Fibroblast of lung (primary cell): ENCODE data around the gene SYNDIG1.

ENCODE experiments used
- EZH2 ChIP-seq: IDR thresholded peaks from 2 replicates; pipeline ENCODE4 v1.5.1; 2012; ENCODE audit warnings: low read length, control low read depth, mild to moderate bottlenecking; ENCODE audit errors: missing control alignments
- TF ChIP-seq, protein P1 (sequence below), 2 donors: IDR thresholded peaks in 1 of 2; conservative IDR thresholded peaks in 1 of 2; 1 replicate in 1 of 2; 2 replicates in 1 of 2; pipeline ENCODE4 v1.5.1; 2011 to 2012; ENCODE audit warnings: low read length in 2 of 2, control low read depth in 1 of 2, inconsistent platforms in 1 of 2, low read depth in 1 of 2, mild to moderate bottlenecking in 1 of 2

DNA sequence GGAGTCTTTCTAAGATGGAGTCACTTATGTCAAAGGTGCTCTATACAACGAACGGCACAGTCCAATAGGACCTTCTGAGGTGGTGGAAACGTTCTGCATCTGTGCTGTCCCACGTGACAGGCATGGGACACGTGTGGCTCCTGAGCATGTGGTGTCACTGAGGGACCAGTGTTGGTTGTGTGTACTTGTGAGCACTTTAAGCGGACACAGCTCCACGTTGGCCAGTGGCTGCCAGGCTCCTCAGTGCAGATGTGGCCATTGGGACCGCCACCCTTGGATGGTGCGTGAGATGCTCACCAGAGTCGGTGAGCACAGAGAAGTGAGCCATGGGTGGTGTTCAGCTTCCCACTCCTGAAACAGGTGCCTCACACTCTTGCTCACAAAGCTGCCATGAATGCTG, 110.0 kb downstream of the SYNDIG1 start:
- TF ChIP-seq, protein P1, sequence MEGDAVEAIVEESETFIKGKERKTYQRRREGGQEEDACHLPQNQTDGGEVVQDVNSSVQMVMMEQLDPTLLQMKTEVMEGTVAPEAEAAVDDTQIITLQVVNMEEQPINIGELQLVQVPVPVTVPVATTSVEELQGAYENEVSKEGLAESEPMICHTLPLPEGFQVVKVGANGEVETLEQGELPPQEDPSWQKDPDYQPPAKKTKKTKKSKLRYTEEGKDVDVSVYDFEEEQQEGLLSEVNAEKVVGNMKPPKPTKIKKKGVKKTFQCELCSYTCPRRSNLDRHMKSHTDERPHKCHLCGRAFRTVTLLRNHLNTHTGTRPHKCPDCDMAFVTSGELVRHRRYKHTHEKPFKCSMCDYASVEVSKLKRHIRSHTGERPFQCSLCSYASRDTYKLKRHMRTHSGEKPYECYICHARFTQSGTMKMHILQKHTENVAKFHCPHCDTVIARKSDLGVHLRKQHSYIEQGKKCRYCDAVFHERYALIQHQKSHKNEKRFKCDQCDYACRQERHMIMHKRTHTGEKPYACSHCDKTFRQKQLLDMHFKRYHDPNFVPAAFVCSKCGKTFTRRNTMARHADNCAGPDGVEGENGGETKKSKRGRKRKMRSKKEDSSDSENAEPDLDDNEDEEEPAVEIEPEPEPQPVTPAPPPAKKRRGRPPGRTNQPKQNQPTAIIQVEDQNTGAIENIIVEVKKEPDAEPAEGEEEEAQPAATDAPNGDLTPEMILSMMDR (conservative IDR thresholded peaks at IDR 0.05 in 1 of 2, IDR thresholded peaks at IDR 0.05 in 1 of 2; ENCODE audit: low read depth in 1 of 2, low read length in 2 of 2), result no peak
- TF ChIP-seq EZH2, result no peak
